Activated CD8-positive, alpha-beta memory T cell treated with anti-CD3 and anti-CD28 coated beads for 24 hours (primary cell): ENCODE data around the gene KCNN3.
A peak's percentile ranks its signal among the peaks of the same experiment; 100 is the strongest.

Experiments used
- DNase-seq: peaks from one replicate; pipeline ENCODE4 v3.0.0-alpha.2; 2020

Gene KCNN3

DNA sequence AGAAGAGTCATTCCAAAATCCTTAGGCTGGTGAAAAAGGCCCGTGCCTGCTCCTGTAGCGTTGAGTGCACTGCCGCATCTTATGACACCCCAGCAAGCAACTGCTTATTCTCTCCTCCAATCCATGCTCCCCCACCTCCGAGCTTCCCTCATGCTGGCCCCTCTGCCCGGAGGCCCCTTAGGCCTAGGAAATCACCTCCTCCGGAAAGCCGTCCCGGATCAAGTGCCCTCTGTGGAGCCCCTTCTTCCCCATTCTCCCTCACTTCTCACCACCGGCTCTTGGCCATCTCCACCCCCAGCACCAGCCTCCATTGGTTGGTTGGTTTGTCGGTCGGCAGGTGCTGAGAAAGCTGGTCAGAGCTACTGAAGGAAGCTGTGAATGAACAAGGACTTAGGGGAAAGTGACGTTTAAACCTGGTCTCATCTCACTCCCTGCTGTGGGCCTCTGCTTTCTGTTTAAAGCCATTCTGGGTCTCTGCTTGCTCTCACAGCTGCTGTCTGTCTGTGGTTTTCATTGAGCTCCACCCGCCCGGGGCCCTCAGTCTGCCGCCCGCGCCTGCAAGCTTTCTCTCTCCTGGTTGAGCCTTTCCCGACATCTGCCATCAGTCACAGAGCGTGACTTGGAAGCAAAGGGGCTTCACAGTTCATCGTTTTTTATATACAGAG, 122.2 kb downstream of the KCNN3 start:
- peak; percentile 79 for DNase-seq

DNA sequence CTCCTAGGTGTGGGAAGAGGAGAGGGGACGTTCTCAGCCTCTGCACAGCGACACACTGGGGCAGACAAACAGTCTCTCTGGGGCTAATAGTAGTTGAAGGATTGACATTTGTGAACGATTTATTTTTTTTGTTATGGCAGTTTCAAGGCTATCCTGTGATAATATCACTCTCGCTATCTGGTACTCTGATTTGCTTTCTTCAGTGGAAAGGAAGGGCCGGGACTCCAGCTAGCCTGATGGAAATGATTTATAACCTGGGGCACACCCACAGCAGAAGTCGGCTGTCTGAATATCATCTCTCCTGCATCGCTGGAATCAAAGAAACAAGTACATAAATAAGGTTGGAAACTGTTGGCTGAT, 122.7 kb downstream of the KCNN3 start:
- no peak for DNase-seq

GRCh38 chr1:154746622-154747299, 123.3 kb downstream of the KCNN3 start:
- DNase-seq: no peak

DNA sequence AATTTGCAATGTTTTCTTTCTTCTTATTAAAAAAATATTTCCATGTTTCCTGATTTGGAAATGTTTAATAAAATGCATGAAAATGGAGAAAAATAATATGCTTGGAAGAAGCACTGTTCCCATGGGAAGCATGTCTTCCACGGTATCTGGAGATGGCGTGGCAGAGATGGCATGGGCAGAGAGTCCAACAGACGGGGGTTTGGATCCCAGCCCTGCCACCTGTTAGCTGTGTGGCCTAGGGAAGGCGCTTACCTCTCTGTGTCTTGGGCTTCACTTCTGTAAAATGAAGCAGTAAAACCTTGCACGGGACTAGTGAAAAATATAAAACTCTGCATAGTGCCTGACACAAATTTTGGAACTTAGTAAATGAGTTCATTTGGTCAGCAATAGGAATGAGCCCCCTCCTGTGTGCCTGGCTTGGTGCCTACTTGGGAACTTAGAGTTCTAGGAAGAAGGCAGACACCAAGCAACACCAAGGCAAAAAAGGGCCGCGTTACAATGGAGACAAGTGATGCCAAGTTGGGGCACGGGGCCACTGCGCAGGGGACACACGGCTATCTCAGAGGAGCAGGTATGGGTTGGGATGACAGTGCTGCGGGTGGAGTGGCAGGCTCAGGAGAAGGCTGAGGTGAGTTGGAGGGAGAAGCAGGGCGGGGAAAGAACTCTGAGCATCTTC, 124.2 kb downstream of the KCNN3 start:
- DNase-seq: no peak

DNA sequence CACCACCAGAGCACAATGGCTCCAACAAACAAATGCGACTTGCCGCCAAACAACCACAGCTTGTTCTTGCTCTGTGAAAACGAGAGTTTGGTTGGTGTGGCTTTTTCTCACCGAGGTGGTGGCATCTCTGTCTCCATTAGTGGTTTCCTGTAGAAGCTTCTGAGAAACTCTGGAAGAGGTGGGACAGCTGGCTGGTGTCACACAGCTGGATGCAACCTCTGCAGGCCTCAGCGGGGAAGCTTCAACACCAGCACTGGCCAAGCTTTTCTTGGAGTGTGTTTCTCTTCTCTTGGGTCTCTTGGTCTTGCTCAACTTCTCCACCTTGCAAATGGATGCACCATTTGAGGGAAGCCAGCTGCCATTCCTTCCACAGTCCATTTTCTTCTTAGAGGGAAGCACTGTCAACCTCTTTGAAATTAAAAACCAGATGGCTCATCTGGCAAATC, 124.8 kb downstream of the KCNN3 start:
- DNase-seq: no peak

DNA sequence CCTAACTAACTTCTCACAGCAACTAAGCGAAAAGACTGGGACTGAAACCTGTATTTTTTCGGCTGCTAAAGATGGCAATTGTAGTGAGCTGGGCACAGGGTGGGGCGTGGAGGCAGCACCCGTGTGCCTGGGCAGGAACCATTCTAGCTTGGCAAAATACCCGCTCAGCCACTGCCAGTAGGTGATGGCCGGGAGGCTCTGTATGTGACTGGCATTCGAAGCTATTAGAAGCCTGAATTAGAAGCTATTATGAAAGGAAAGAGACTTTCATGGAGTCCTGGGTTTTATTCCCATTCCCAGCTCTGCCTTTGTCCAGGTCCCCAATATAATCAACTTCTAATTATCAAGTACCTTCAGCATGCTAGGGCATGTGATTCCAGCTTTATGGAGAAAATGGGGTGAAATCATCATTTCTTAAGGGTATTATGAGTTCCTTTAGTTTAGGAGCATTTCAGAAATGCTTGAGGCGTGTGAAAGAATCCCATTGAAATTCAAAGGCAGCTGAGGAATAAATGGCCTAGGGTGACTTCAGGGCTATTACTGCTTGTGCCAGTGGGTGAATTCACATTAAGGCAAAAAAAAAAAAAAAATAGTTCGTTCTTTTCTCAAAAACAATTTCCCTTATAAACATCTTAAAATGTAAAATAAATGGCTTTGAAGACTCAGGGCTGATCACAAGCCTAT, 125.6 kb downstream of the KCNN3 start:
- DNase-seq: no peak

- no peak for DNase-seq
Observed at GRCh38 chr1:154743526-154744036, 126.5 kb downstream of the KCNN3 start.

- DNase-seq: no peak
Observed at GRCh38 chr1:154742606-154743005, 127.5 kb downstream of the KCNN3 start.

GRCh38 chr1:154741741-154742495, 128.2 kb downstream of the KCNN3 start:
- no peak for DNase-seq

DNA sequence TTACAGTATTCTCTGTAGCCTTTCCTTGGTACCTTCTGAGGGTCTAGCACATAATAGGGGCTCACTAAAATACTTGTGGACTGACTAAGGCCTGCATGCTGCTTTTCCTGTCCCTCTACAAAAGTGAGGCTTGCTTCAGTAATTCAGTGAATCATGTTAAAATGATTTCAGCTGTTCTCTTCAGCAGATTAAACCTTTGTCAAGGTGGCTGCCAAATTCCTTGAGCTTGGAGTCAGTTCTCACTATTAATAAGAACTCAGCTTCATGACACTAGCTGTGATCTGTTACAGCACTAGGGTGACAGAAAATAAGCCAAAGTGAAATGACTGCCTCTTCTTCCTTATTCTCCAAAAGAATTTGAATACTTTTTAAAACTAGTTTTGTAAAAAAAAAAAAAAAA, 128.8 kb downstream of the KCNN3 start:
- no peak for DNase-seq

DNA sequence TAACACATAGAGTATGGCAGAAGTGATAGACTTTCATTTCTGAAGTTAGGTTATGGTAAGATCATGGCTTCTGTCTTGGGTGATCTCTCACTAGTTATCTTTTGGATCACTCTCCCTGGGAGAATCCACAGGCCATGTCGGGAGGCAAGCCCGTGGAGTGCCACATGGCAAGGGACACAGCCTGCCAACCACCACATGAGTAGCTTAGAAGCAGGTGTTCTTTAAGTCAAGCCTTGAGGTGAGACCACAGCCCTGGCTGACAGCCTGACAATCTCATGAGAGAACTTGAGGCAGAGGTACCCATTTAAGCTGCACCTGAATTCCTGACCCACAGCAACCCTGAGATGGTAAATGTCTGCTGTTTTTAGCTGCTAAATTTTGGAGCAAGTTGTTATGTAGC, 130.4 kb downstream of the KCNN3 start:
- DNase-seq: no peak

DNA sequence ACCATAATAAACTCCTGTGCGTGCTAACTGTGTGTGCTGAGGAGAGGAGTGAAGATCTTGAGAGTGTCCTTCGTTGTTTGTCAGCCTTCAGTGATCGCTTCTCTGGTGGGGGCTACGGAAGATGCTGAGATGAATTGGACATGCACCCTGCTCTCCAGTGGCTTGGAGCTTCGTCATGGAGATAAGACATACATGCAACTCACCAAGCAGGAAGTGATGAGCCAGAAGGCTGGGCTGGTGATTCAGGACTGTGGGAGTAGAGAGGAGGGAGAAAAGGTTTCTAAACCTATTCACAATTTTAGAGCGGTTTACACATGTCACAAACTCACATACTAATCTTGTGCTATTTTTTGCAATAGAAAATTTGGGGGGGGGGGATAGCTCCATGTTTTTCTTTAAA, 133.2 kb downstream of the KCNN3 start:
- DNase-seq: no peak

DNA sequence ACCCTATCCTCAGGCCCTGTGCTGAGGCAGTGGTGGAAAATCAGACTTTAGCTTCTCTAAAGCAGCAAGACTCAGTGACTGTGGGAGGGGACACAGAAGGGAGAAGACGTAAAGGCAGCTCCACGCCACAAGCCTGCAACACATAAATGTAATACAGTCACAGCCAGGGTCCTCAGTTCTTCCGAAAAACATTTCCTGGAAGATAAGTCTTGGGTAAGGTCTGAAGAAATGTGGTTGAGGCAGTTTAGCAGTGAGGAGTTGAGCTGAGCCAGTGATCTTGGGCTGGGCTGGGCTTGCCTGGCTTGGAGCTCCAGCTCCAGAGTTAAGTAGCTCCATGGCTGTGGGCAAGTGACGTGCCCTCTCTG, 134.3 kb downstream of the KCNN3 start:
- no peak for DNase-seq

GRCh38 chr1:154735061-154735803, 134.8 kb downstream of the KCNN3 start:
- no peak for DNase-seq

DNA sequence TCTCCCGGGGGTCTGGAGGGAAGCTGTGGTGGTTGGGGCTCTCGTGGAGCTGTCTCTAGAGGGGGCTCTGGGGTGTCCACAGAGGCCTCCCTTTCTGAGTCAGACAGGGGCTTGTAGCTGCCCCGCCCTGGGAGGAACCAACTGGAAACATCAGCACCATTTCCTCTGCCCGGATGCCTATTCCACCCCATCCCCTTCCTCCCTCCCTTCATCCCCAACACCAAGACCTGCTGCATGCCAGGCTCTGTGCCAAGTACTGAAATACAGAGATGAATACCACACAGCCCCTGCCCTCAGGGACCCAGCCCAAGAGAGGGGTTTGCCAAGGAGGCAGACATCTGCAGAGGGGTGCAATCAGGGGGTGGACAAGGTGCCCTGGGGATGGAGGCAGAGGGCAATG, 136.5 kb downstream of the KCNN3 start:
- no peak for DNase-seq

GRCh38 chr1:154730986-154731489, 139.0 kb downstream of the KCNN3 start:
- no peak for DNase-seq

DNA sequence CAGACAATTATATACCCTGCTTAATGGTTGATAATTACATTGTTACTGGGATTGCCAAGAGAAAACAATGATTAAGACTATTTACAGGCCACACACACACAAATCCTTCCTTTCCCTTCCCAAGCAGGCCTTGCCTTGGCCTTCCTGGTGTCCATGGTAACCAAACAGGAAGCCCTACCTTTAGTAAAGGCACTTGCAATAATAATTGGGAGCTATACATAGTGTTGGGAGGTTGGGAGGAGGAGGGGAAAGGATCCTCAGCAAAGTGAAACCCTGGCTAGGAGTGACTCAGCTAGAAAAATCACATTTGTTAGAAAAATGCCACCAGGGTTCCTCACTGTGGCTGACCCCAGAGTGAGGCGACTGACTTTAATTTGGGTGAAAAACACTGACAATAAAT, 139.8 kb downstream of the KCNN3 start:
- DNase-seq: no peak

DNA sequence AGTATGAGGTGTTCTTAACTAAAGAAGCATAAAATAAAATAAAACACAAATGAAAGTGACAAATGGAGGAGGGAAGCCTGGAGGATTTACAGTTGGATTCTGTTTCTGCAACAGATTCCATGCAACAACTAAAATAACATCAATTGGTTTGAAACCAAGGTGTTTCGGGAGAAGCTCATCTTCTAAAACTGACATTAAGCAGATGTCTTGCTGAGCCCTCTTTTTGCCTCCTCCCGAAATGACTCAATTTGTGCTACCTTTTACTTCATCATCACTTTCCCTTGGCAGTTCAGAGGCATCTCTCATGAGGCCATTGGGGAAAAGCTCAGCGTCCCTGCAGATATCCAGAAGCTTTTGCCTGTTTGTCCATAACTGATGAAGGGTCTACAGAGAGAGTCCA, 140.5 kb downstream of the KCNN3 start:
- no peak for DNase-seq

DNA sequence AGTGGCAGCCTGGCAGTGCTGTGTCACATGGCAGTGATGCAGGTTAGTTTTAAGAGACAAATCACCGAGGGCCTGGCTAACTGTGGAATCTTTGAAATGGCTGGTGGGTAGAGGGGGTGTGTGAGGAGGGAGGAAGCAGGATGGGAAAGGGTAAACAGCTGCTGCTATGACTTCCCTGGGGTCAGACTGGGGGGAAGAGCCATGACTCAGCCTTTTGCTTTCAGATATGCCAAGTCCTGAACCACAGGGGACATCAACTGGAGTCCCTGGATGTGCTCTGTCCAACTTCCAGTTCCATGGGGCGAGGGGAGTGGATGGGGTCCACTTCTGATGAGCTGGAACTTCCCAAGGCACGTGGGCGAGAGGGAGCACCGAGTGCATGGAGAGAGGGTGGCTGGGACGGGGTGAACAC, 141.0 kb downstream of the KCNN3 start:
- no peak for DNase-seq

GRCh38 chr1:154726896-154727753, 143.0 kb downstream of the KCNN3 start:
- DNase-seq: no peak

GRCh38 chr1:154726443-154726842, 143.6 kb downstream of the KCNN3 start:
- no peak for DNase-seq
